Stimulated activated naive B cell treated with anti-CD40 and anti-IgM and Interleukin-4, amounts not matched to agents 10 μg/mL and 1 μg/mL and 100 μg/mL, for 72 hours (primary cell): ENCODE data around the gene KCND2.

Experiments used
- ATAC-seq, 2 donors: fragments of 150-1000 bp; cut with Tn5 transposase; replicated peaks; 2 replicates each; pipeline ENCODE4 v1.10.0; 2021; ENCODE audit warnings: moderate library complexity in 1 of 2
- DNase-seq: peaks from one replicate; pipeline ENCODE4 v3.0.0; 2021
- H3K27ac Mint-ChIP-seq: one replicate; pipeline ENCODE4 v1.8.0; 2022; ENCODE audit warnings: mild to moderate bottlenecking, mixed read lengths
- H3K27me3 Mint-ChIP-seq, 2 donors: one replicate each; pipeline ENCODE4 v1.8.0; 2022; ENCODE audit warnings: mixed read lengths in 2 of 2
- H3K36me3 Mint-ChIP-seq, 2 donors: one replicate each; pipeline ENCODE4 v1.8.0; 2022; ENCODE audit warnings: mixed read lengths in 2 of 2, mild to moderate bottlenecking in 1 of 2
- H3K4me1 Mint-ChIP-seq, 2 donors: one replicate each; pipeline ENCODE4 v1.8.0; 2022; ENCODE audit warnings: mixed read lengths in 2 of 2, mild to moderate bottlenecking in 1 of 2
- H3K4me3 Mint-ChIP-seq, 2 donors: one replicate each; pipeline ENCODE4 v1.8.0; 2022; ENCODE audit warnings: mild to moderate bottlenecking in 2 of 2, mixed read lengths in 2 of 2, moderate library complexity in 1 of 2
- H3K9me3 Mint-ChIP-seq, 2 donors: one replicate each; pipeline ENCODE4 v1.8.0; 2022; ENCODE audit warnings: mixed read lengths in 2 of 2, mild to moderate bottlenecking in 1 of 2

KCND2 gene

DNA sequence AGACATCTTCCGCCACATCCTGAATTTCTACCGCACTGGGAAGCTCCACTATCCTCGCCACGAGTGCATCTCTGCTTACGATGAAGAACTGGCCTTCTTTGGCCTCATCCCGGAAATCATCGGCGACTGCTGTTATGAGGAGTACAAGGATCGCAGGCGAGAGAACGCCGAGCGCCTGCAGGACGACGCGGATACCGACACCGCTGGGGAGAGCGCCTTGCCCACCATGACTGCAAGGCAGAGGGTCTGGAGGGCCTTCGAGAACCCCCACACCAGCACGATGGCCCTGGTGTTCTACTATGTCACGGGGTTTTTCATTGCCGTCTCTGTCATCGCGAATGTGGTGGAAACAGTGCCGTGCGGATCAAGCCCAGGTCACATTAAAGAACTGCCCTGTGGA, 1.9 kb downstream of the KCND2 start:
- no peak for DNase-seq
- Mint-ChIP-seq H3K36me3 (peaks cover 0 to 2% of the 10 kb centered on the region in 2 donors), H3K9me3 (peaks cover 0 to 4% of the 10 kb centered on the region in 2 donors), H3K27me3 (peaks cover 36 to 37% of the 10 kb centered on the region in 2 donors), H3K4me3 (no peak overlapping the region), H3K27ac (no peak overlapping the region), H3K4me1 (peaks cover 7 to 16% of the 10 kb centered on the region in 2 donors)
- ATAC-seq = no peak

DNA sequence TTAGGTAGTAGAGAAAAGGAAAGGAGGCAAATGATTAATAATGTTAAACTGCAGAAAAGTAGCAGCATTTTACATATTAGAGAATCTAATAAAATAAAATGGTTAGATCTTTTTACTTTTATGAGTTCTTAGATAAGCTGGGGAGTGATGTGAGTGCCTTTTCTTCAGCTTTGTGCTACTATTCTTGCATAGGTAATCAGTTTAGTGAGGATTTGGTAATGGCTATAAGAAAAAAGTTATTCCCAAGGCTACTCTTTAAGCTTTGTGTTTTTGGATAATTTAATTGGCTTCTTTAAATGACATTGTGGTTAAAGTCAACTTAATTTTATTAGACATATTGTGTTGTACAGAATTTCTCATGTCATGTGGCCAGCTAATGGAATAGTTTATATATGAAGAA, 3.7 kb downstream of the KCND2 start:
- ATAC-seq (no peak), DNase-seq (no peak)
- Mint-ChIP-seq H3K4me3 (no peak overlapping the region), H3K27ac (no peak overlapping the region), H3K4me1 (peaks cover 7 to 16% of the 10 kb centered on the region in 2 donors), H3K9me3 (peaks cover 0 to 4% of the 10 kb centered on the region in 2 donors), H3K27me3 (peaks cover 36 to 37% of the 10 kb centered on the region in 2 donors), H3K36me3 (peaks cover 0 to 2% of the 10 kb centered on the region in 2 donors)

DNA sequence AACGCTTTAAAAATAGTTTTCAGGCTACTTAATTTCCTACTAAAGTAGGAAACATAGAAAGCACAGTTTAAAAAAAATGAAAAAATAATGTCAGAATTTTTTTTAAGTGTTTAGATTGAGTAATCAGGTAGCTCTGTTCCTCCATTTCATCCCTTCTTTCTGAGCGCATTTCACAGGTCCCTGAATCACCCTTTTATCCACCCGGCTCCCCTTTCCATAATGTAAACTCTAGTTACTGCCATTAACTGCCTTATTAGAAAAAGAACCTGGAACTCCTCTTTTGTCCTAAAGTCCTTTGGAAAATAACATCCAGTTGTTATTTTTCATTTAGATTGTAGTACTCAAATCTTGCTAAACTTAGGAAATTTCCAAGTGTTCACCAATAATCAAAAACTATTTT, 5.8 kb downstream of the KCND2 start:
- DNase-seq (no peak), ATAC-seq (no peak)
- no peaks in the 10 kb centered on the region for H3K4me1 Mint-ChIP-seq
- H3K9me3 Mint-ChIP-seq = peaks cover 0 to 4% of the 10 kb centered on the region in 2 donors
- peaks cover 17% of the 10 kb centered on the region in 2 donors for H3K27me3 Mint-ChIP-seq
- H3K27ac Mint-ChIP-seq = no peak overlapping the region
- no peaks in the 10 kb centered on the region for H3K36me3 Mint-ChIP-seq
- H3K4me3 Mint-ChIP-seq = no peak overlapping the region

GRCh38 chr7:120280743-120281142, 7.8 kb downstream of the KCND2 start:
- no peaks in the 10 kb centered on the region for H3K27me3 Mint-ChIP-seq
- H3K27ac Mint-ChIP-seq = no peak overlapping the region
- no peaks in the 10 kb centered on the region for H3K4me1 Mint-ChIP-seq
- no peak overlapping the region for H3K4me3 Mint-ChIP-seq
- DNase-seq (no peak), ATAC-seq (no peak)
- no peaks in the 10 kb centered on the region for H3K36me3 Mint-ChIP-seq
- no peaks in the 10 kb centered on the region for H3K9me3 Mint-ChIP-seq

DNA sequence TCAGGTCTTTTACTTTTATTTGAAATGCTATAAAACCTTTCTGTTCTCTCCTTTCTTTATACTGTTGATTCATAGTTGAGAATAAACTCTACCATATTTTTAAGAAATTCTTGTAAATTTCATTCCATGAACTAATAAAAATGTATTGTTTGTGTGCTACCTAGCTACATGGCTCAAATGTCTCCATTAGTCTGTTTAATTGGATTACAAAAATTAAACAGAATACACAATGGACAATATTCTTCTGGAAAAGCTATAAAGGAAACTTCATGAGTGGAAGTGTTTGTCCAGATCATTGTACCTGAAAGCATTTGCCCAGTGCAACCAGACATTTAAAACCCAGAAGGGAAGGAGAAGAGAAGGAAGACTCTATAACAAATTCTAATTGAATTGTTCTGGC, 20.1 kb downstream of the KCND2 start:
- Mint-ChIP-seq H3K27ac (no peak overlapping the region), H3K9me3 (no peaks in the 10 kb centered on the region), H3K36me3 (no peaks in the 10 kb centered on the region), H3K4me3 (no peak overlapping the region), H3K27me3 (no peaks in the 10 kb centered on the region), H3K4me1 (no peaks in the 10 kb centered on the region)
- ATAC-seq = no peak
- DNase-seq = no peak

GRCh38 chr7:120302190-120302589, 29.2 kb downstream of the KCND2 start:
- no peaks in the 10 kb centered on the region for H3K36me3 Mint-ChIP-seq

DNA sequence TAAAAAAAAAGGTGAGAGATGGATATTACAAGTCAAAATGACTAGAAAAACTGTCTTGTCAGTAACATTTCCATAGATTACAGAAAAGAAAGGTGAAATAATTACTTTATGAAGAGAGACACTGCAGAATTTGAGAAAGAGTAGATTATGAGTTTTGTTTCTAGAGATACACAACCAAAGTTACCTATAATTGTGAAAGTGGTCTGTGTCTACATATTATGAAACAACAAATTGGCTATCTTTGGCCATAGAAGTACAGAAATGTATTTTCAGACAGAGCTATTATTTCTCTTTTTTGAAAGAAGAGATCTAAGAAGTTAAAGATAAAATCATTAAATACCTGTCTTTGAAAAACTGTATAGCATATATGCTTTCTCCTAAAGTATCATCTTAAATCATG, 30.1 kb downstream of the KCND2 start:
- no peak overlapping the region for H3K27ac Mint-ChIP-seq
- H3K36me3 Mint-ChIP-seq = no peaks in the 10 kb centered on the region
- no peaks in the 10 kb centered on the region for H3K4me1 Mint-ChIP-seq
- H3K4me3 Mint-ChIP-seq = no peak overlapping the region
- ATAC-seq = no peak
- no peak for DNase-seq
- no peaks in the 10 kb centered on the region for H3K27me3 Mint-ChIP-seq
- no peaks in the 10 kb centered on the region for H3K9me3 Mint-ChIP-seq

More at GRCh38 chr7:120302190-120302589, 29.2 kb downstream of the KCND2 start:
- H3K27ac Mint-ChIP-seq = no peak overlapping the region
- no peaks in the 10 kb centered on the region for H3K4me1 Mint-ChIP-seq
- no peak overlapping the region for H3K4me3 Mint-ChIP-seq
- H3K27me3 Mint-ChIP-seq = no peaks in the 10 kb centered on the region
- H3K9me3 Mint-ChIP-seq = no peaks in the 10 kb centered on the region
- DNase-seq (no peak), ATAC-seq (no peak)

- Mint-ChIP-seq H3K27ac (no peak overlapping the region), H3K36me3 (no peaks in the 10 kb centered on the region), H3K27me3 (no peaks in the 10 kb centered on the region), H3K9me3 (no peaks in the 10 kb centered on the region), H3K4me1 (no peaks in the 10 kb centered on the region), H3K4me3 (no peak overlapping the region)
- DNase-seq (no peak), ATAC-seq (no peak)
Observed at GRCh38 chr7:120304674-120305073, 31.7 kb downstream of the KCND2 start.

DNA sequence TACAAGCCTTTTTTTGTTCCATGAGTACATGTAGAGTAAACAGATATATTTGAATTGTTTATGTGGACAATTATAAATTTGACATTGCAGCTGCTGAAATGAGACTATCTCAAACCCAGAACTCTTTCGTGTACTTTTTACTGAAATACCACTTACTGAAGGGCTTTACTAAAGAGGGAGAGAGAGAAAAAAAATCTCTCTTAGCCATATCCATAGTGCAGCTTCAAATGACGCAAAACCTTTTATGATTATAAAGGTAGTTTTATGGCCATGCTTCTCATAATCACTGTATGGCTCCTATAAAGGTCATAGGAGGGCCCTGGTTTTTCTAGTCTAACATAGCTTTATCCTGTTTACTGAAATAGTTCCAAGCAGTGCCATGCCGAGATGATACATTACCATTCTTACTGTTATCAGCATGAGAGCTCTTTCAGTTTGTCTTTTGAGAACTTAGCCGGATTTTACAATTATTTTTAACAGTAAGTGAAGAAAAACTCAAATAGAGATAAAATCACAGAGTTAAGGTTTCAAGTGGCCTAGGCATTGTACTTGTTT, 35.1 kb downstream of the KCND2 start:
- no peak overlapping the region for H3K4me3 Mint-ChIP-seq
- no peaks in the 10 kb centered on the region for H3K27me3 Mint-ChIP-seq
- no peaks in the 10 kb centered on the region for H3K9me3 Mint-ChIP-seq
- H3K4me1 Mint-ChIP-seq = no peaks in the 10 kb centered on the region
- no peak for DNase-seq
- ATAC-seq = no peak
- H3K36me3 Mint-ChIP-seq = no peaks in the 10 kb centered on the region
- H3K27ac Mint-ChIP-seq = no peak overlapping the region

DNA sequence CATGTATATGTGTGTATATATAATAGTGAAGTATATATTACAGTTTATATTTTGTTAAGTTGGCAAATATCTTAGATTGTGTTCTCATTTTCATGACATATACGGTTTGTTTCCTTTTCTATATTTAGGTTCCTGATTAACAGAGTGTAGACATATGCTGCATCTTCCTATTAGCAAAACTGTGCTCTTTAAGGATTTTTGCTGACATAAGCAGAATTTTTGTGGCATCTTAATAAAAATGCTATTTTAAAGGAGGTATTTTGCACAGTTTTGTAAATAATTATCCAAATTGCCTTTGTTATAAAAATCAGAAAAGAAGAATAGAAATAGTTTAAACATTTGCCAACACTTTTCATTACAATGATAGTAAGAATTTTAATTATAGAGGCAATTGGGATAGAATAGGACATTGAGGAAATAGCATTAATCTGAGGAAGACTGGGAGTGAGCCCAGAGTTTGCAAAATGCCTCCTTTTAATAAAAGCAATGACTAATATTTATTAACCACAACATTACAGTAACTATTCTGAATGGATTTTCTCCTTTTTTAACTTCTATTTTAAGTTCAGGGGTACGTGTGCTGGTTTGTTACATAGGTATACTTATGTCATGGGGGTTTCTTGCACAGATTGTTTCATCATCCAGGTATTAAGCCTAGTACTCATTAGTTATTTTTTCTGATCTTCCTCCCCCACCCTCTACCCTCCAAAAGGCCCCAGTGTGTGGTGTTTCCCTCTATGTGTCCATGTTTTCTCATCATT, 38.2 kb downstream of the KCND2 start:
- Mint-ChIP-seq H3K4me3 (no peak overlapping the region), H3K4me1 (no peaks in the 10 kb centered on the region), H3K27ac (no peak overlapping the region), H3K27me3 (no peaks in the 10 kb centered on the region), H3K9me3 (no peaks in the 10 kb centered on the region), H3K36me3 (no peaks in the 10 kb centered on the region)
- DNase-seq (no peak), ATAC-seq (no peak)

DNA sequence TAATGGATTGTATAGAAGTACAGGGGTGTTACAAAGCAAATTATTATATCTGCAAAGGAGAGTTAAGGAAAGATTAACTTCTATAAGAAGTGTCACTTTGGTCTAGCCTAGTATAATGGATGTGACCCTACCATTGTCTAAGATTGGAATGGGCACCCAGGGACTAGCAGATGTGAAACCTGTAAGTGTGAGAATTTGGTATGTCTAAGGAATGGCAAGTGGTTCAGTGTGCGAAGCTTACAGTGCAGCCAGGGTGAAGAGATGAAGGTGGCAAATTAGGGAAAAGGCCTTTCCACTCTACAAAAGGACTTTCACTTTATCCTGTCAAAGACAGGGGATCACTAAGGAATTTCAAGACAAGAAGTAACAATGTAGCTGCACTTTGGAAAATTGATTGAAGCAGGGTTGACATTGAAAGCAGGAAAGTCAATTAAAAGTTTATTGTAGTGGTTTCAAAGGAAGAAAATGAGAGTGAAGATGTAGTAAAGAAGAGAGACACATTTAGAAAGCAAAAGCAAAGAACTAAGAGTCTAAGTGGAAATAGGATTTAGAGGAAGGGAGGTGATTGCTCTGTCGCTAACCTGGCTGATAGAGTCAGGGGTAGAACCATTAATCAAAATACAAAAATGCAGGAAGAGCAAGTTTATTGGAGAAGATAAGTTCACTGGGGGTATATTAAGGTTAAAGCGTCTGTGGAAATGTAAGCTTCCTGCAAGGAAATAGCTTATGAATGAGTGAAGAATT, 47.4 kb downstream of the KCND2 start:
- Mint-ChIP-seq H3K4me1 (no peaks in the 10 kb centered on the region), H3K27me3 (no peaks in the 10 kb centered on the region), H3K36me3 (no peaks in the 10 kb centered on the region), H3K9me3 (no peaks in the 10 kb centered on the region), H3K27ac (no peak overlapping the region), H3K4me3 (no peak overlapping the region)
- DNase-seq = no peak
- ATAC-seq = no peak

DNA sequence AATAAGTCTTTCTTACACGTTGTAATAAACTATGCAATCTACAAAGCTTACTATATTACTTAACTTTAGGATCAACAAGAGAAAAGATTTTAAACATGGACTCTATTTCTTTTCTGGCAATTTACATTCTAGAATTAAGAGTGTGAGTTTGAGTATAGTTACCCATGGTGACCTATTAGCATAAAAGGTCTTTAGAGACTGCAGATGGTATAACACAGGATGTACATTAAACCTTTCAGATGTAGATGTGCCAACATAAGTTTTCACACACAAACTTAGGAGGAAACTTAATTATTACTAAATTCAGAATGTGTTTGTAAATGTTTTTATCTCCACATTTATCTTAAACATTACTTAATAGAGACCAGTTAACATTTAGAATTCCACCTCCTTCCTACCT, 54.1 kb downstream of the KCND2 start:
- DNase-seq (no peak), ATAC-seq (no peak)
- Mint-ChIP-seq H3K4me3 (no peak overlapping the region), H3K27ac (no peak overlapping the region), H3K9me3 (no peaks in the 10 kb centered on the region), H3K36me3 (no peaks in the 10 kb centered on the region), H3K27me3 (no peaks in the 10 kb centered on the region), H3K4me1 (no peaks in the 10 kb centered on the region)

DNA sequence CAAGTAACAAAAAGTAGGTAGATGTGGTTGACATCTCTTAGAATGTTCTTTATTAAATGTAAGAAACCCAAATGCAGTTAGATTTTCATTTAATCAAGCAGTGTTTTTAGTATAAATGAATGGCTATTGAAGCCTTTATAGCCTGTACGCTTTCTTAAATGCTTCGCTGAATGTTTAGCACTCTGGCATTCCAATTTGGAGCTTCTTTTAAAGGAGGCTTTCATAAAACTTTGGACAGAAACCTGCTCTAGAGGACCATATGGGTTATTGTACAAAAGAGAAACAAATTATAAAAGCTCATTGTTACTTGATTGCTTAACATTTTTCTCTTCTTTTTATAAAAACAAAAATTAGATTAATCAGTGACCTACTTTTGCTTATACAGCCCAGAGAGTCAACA, 59.5 kb downstream of the KCND2 start:
- H3K9me3 Mint-ChIP-seq = no peaks in the 10 kb centered on the region
- H3K36me3 Mint-ChIP-seq = no peaks in the 10 kb centered on the region
- H3K4me1 Mint-ChIP-seq = no peaks in the 10 kb centered on the region
- no peak overlapping the region for H3K27ac Mint-ChIP-seq
- ATAC-seq = no peak
- H3K4me3 Mint-ChIP-seq = no peak overlapping the region
- DNase-seq = no peak
- no peaks in the 10 kb centered on the region for H3K27me3 Mint-ChIP-seq

- Mint-ChIP-seq H3K27ac (no peak overlapping the region), H3K36me3 (no peaks in the 10 kb centered on the region), H3K4me3 (no peak overlapping the region), H3K27me3 (no peaks in the 10 kb centered on the region), H3K9me3 (no peaks in the 10 kb centered on the region), H3K4me1 (no peaks in the 10 kb centered on the region)
- DNase-seq = no peak
- no peak for ATAC-seq
Observed at GRCh38 chr7:120334475-120334874, 61.5 kb downstream of the KCND2 start.
